Nephron (organoid): ENCODE results near the gene DNMT3L.
A peak's percentile ranks its signal among the peaks of the same experiment; 100 is the strongest.
"Not testable (repeated sequence)": the region's sequence is repeated elsewhere in the genome, so short reads cannot be mapped to it uniquely, and the experiment has no call there.

Source experiments
- H3K27ac Mint-ChIP-seq, 3 experiments: 2 replicates each; pipeline ENCODE4 v1.8.0; 2020; ENCODE audit warnings: mixed read lengths in 3 of 3, mild to moderate bottlenecking in 2 of 3, moderate library complexity in 1 of 3
- H3K27me3 Mint-ChIP-seq: 2 replicates; pipeline ENCODE4 v1.8.0; 2021; ENCODE audit warnings: low read depth, mild to moderate bottlenecking, moderate library complexity, mixed read lengths
- H3K36me3 Mint-ChIP-seq: 2 replicates; pipeline ENCODE4 v1.8.0; 2020; ENCODE audit warnings: low read depth, mixed read lengths
- H3K4me1 Mint-ChIP-seq: 2 replicates; pipeline ENCODE4 v1.8.0; 2020; ENCODE audit warnings: mixed read lengths
- H3K4me3 Mint-ChIP-seq, 3 experiments: 2 replicates each; pipeline ENCODE4 v1.8.0; 2020; ENCODE audit warnings: mild to moderate bottlenecking in 3 of 3, mixed read lengths in 3 of 3, moderate library complexity in 2 of 3
- H3K9me3 Mint-ChIP-seq: 2 replicates; pipeline ENCODE4 v1.8.0; 2020; ENCODE audit warnings: mixed read lengths

DNMT3L gene

GRCh38 chr21:44240353-44240752, 21.3 kb downstream of the DNMT3L start:
- not testable (repeated sequence) for H3K9me3 Mint-ChIP-seq, H3K27me3 Mint-ChIP-seq, H3K4me3 Mint-ChIP-seq, H3K4me1 Mint-ChIP-seq, H3K36me3 Mint-ChIP-seq, H3K27ac Mint-ChIP-seq

GRCh38 chr21:44229561-44229960, 32.1 kb downstream of the DNMT3L start:
- H3K27ac Mint-ChIP-seq = not testable (repeated sequence)

GRCh38 chr21:44228109-44228508, 33.6 kb downstream of the DNMT3L start:
- not testable (repeated sequence) for H3K9me3 Mint-ChIP-seq, H3K27ac Mint-ChIP-seq, H3K4me3 Mint-ChIP-seq, H3K27me3 Mint-ChIP-seq, H3K4me1 Mint-ChIP-seq, H3K36me3 Mint-ChIP-seq

More at GRCh38 chr21:44229561-44229960, 32.1 kb downstream of the DNMT3L start:
- H3K36me3 Mint-ChIP-seq, H3K4me1 Mint-ChIP-seq, H3K27me3 Mint-ChIP-seq, H3K9me3 Mint-ChIP-seq, H3K4me3 Mint-ChIP-seq: not testable (repeated sequence)

GRCh38 chr21:44227614-44228013, 34.1 kb downstream of the DNMT3L start:
- not testable (repeated sequence) for H3K4me3 Mint-ChIP-seq, H3K4me1 Mint-ChIP-seq, H3K27ac Mint-ChIP-seq, H3K9me3 Mint-ChIP-seq, H3K36me3 Mint-ChIP-seq, H3K27me3 Mint-ChIP-seq

- not testable (repeated sequence) for H3K9me3 Mint-ChIP-seq, H3K36me3 Mint-ChIP-seq, H3K4me3 Mint-ChIP-seq, H3K27me3 Mint-ChIP-seq, H3K27ac Mint-ChIP-seq, H3K4me1 Mint-ChIP-seq
These were observed 36.1 kb downstream of the DNMT3L start for GRCh38 chr21:44225605-44226004.

GRCh38 chr21:44223334-44223733, 38.4 kb downstream of the DNMT3L start:
- H3K27ac Mint-ChIP-seq, H3K4me1 Mint-ChIP-seq, H3K9me3 Mint-ChIP-seq, H3K27me3 Mint-ChIP-seq, H3K4me3 Mint-ChIP-seq, H3K36me3 Mint-ChIP-seq: not testable (repeated sequence)

- H3K9me3 Mint-ChIP-seq, H3K4me3 Mint-ChIP-seq, H3K27ac Mint-ChIP-seq, H3K4me1 Mint-ChIP-seq, H3K36me3 Mint-ChIP-seq, H3K27me3 Mint-ChIP-seq: not testable (repeated sequence)
These were observed 41.0 kb downstream of the DNMT3L start for GRCh38 chr21:44220674-44221073.

- H3K4me1 Mint-ChIP-seq, H3K27me3 Mint-ChIP-seq, H3K36me3 Mint-ChIP-seq, H3K9me3 Mint-ChIP-seq, H3K27ac Mint-ChIP-seq, H3K4me3 Mint-ChIP-seq: not testable (repeated sequence)
These were observed 43.2 kb downstream of the DNMT3L start for GRCh38 chr21:44218461-44218860.

- H3K9me3 Mint-ChIP-seq, H3K36me3 Mint-ChIP-seq, H3K27me3 Mint-ChIP-seq, H3K4me1 Mint-ChIP-seq, H3K27ac Mint-ChIP-seq: not testable (repeated sequence)
- peak overlapping the region in 1 of 3 experiments; percentile 38 for H3K4me3 Mint-ChIP-seq
These were observed 49.7 kb downstream of the DNMT3L start for GRCh38 chr21:44211978-44212377.

- H3K4me3 Mint-ChIP-seq, H3K36me3 Mint-ChIP-seq, H3K9me3 Mint-ChIP-seq, H3K27me3 Mint-ChIP-seq, H3K4me1 Mint-ChIP-seq, H3K27ac Mint-ChIP-seq: not testable (repeated sequence)
These were observed 50.1 kb downstream of the DNMT3L start for GRCh38 chr21:44211574-44211973.

GRCh38 chr21:44207860-44208646, 53.6 kb downstream of the DNMT3L start:
- H3K4me3 Mint-ChIP-seq, H3K36me3 Mint-ChIP-seq, H3K4me1 Mint-ChIP-seq, H3K27ac Mint-ChIP-seq, H3K9me3 Mint-ChIP-seq, H3K27me3 Mint-ChIP-seq: not testable (repeated sequence)

- H3K9me3 Mint-ChIP-seq, H3K4me3 Mint-ChIP-seq, H3K4me1 Mint-ChIP-seq, H3K27me3 Mint-ChIP-seq, H3K27ac Mint-ChIP-seq, H3K36me3 Mint-ChIP-seq: not testable (repeated sequence)
These were observed 54.7 kb downstream of the DNMT3L start for GRCh38 chr21:44206698-44207676.

GRCh38 chr21:44206187-44206586, 55.5 kb downstream of the DNMT3L start:
- not testable (repeated sequence) for H3K36me3 Mint-ChIP-seq, H3K4me1 Mint-ChIP-seq, H3K4me3 Mint-ChIP-seq, H3K27me3 Mint-ChIP-seq, H3K9me3 Mint-ChIP-seq, H3K27ac Mint-ChIP-seq

GRCh38 chr21:44202590-44203299, 59.0 kb downstream of the DNMT3L start:
- not testable (repeated sequence) for H3K9me3 Mint-ChIP-seq, H3K27ac Mint-ChIP-seq, H3K4me1 Mint-ChIP-seq, H3K36me3 Mint-ChIP-seq, H3K4me3 Mint-ChIP-seq
- peaks cover 11% of the 10 kb centered on the region for H3K27me3 Mint-ChIP-seq

- H3K27me3 Mint-ChIP-seq = peaks cover 11% of the 10 kb centered on the region
- H3K27ac Mint-ChIP-seq, H3K4me1 Mint-ChIP-seq, H3K4me3 Mint-ChIP-seq, H3K9me3 Mint-ChIP-seq, H3K36me3 Mint-ChIP-seq: not testable (repeated sequence)
These were observed 61.7 kb downstream of the DNMT3L start for GRCh38 chr21:44199997-44200396.
